KMS-11 (cell line): ENCODE measurements around the gene EPHX1.
"Not testable (repeated sequence)": the region's sequence is repeated elsewhere in the genome, so short reads cannot be mapped to it uniquely, and the experiment has no call there.

Experiments used
- H2AFZ ChIP-seq: fragments of 200-600 bp; sonication (generic); 2 replicates; pipeline ENCODE4 v1.6.1; 2016; ENCODE audit warnings: antibody characterized with exemption, mixed run types, low read depth
- H3K27ac ChIP-seq: fragments of 200-600 bp; sonication (generic); 2 replicates; pipeline ENCODE4 v1.6.1; 2016; ENCODE audit warnings: mild to moderate bottlenecking, mixed run types
- H3K27me3 ChIP-seq: fragments of 200-600 bp; sonication (generic); 2 replicates; pipeline ENCODE4 v1.6.1; 2017; ENCODE audit warnings: mild to moderate bottlenecking, low read depth, mixed run types, moderate library complexity; ENCODE audit not compliant: insufficient read depth
- H3K36me3 ChIP-seq: fragments of 200-600 bp; sonication (generic); 2 replicates; pipeline ENCODE4 v1.6.1; 2017; ENCODE audit warnings: mild to moderate bottlenecking, mixed run types; ENCODE audit not compliant: insufficient read depth
- H3K4me1 ChIP-seq: fragments of 200-600 bp; sonication (generic); 2 replicates; pipeline ENCODE4 v1.6.1; 2016; ENCODE audit warnings: mild to moderate bottlenecking, low read depth, mixed run types; ENCODE audit not compliant: poor library complexity, severe bottlenecking
- H3K4me2 ChIP-seq: fragments of 200-600 bp; sonication (generic); 2 replicates; pipeline ENCODE4 v1.7.0; 2016; ENCODE audit warnings: mild to moderate bottlenecking, mixed run types
- H3K4me3 ChIP-seq: fragments of 200-600 bp; sonication (generic); IDR thresholded peaks from 2 replicates; pipeline ENCODE4 v1.6.1; 2017; ENCODE audit warnings: low read depth, low read length, mixed read lengths; ENCODE audit not compliant: insufficient read depth
- H3K79me2 ChIP-seq: fragments of 200-600 bp; sonication (generic); 2 replicates; pipeline ENCODE4 v1.6.1; 2016; ENCODE audit warnings: low read depth, mixed run types; ENCODE audit not compliant: insufficient read depth
- H3K9ac ChIP-seq: fragments of 200-600 bp; sonication (generic); 2 replicates; pipeline ENCODE4 v1.6.1; 2016; ENCODE audit warnings: mild to moderate bottlenecking, mixed run types
- H4K20me1 ChIP-seq: fragments of 200-600 bp; sonication (generic); 2 replicates; pipeline ENCODE4 v1.6.1; 2016; ENCODE audit warnings: mild to moderate bottlenecking, mixed run types; ENCODE audit not compliant: insufficient read depth
- CTCF ChIP-seq: fragments of 200-600 bp; sonication (generic); conservative IDR thresholded peaks from 2 replicates; pipeline ENCODE4 v1.6.1; 2017; ENCODE audit warnings: low read depth, mild to moderate bottlenecking, antibody characterized with exemption, low read length, moderate library complexity, mixed read lengths

Gene EPHX1

GRCh38 chr1:225809842-225810578 is at the start of gene EPHX1:
TSS of gene EPHX1 (plus strand) at chr1:225810124. CDS start at chr1:225828730, 18,606 bp downstream.
- Histone ChIP-seq H2AFZ (peak within 1 kb of the TSS; percentile 80), H3K27me3 (no peaks in the 10 kb centered on the region), H4K20me1 (no peaks in the 10 kb centered on the region), H3K9ac (peak within 1 kb of the TSS; percentile 58; the same call in 1 of the 2 replicates), H3K36me3 (no peaks in the 10 kb centered on the region), H3K27ac (no peak within 1 kb of the TSS), H3K4me1 (peaks cover 49% of the 10 kb centered on the region), H3K4me2 (peak within 1 kb of the TSS; percentile 87), H3K79me2 (no peaks in the 10 kb centered on the region), H3K4me3 (no peak within 1 kb of the TSS)
- no peak for TF ChIP-seq CTCF

DNA sequence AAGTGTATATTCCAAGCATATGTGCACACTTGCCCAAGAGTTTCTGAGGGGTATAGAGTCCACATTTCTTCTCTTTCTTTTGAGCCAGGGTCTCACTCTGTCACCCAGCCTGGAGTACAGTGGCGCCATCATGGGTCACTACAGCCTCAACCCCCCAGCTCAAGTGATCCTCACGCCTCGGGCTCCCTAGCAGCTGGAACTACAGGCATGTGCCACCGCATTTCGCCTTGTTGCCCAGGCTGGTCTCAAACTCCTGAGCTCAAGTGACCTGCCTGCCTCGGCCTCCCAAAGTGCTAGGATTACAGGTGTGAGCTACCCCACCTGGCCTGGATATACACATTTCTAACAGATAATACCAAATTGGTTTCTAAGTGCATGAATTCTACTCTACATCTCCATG is 49.4 kb upstream of the EPHX1 start:
- no peak for TF ChIP-seq CTCF
- H2AFZ ChIP-seq = no peak overlapping the region
- H3K4me2 ChIP-seq = no peak overlapping the region
- H3K9ac ChIP-seq = no peak overlapping the region
- no peak overlapping the region for H3K4me3 ChIP-seq
- H3K27me3 ChIP-seq = no peaks in the 10 kb centered on the region
- H3K36me3 ChIP-seq = no peaks in the 10 kb centered on the region
- no peaks in the 10 kb centered on the region for H3K79me2 ChIP-seq
- H3K4me1 ChIP-seq = peaks cover 10% of the 10 kb centered on the region
- no peaks in the 10 kb centered on the region for H4K20me1 ChIP-seq
- no peak overlapping the region for H3K27ac ChIP-seq

GRCh38 chr1:225761395-225761794 is 48.5 kb upstream of the EPHX1 start:
- H3K79me2 ChIP-seq = not testable (repeated sequence)

GRCh38 chr1:225762002-225762441 is 47.9 kb upstream of the EPHX1 start:
- peaks cover 19% of the 10 kb centered on the region for H3K4me1 ChIP-seq
- H3K4me3 ChIP-seq = no peak overlapping the region
- no peaks in the 10 kb centered on the region for H4K20me1 ChIP-seq
- H3K36me3 ChIP-seq = no peaks in the 10 kb centered on the region
- no peak overlapping the region for H3K4me2 ChIP-seq
- H3K27ac ChIP-seq = no peak overlapping the region
- H3K27me3 ChIP-seq = no peaks in the 10 kb centered on the region
- no peaks in the 10 kb centered on the region for H3K79me2 ChIP-seq
- no peak overlapping the region for H2AFZ ChIP-seq
- TF ChIP-seq CTCF = no peak
- H3K9ac ChIP-seq = no peak overlapping the region

More at GRCh38 chr1:225761395-225761794, 48.5 kb upstream of the EPHX1 start:
- not testable (repeated sequence) for H3K36me3 ChIP-seq, H4K20me1 ChIP-seq, H3K9ac ChIP-seq, H3K4me3 ChIP-seq, H3K27me3 ChIP-seq, H3K4me2 ChIP-seq, H2AFZ ChIP-seq, H3K27ac ChIP-seq
- H3K4me1 ChIP-seq = peaks cover 13% of the 10 kb centered on the region

DNA sequence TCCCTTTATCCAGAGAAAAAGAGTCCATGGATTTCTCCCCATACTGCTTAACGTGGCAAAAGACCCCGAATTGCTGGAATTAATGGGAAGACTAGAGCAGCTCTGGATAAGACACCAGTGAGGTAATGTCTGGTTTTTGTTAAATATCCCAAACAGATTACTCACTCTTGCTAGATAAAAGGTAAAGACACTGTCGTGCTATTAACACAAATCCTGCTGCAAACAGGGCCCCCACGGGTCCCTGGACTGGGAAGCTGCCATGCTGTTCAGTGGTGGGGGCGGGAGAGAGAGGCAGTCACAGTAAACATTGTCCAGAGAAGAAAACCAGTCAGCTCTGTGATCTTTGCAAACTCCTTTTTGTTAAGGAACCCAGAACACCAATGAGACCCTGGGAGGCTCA is 47.5 kb upstream of the EPHX1 start:
- Histone ChIP-seq H3K36me3 (no peaks in the 10 kb centered on the region), H3K79me2 (no peaks in the 10 kb centered on the region), H3K4me2 (no peak overlapping the region), H3K27me3 (no peaks in the 10 kb centered on the region), H3K4me3 (no peak overlapping the region), H2AFZ (no peak overlapping the region), H3K9ac (no peak overlapping the region), H3K27ac (no peak overlapping the region), H4K20me1 (no peaks in the 10 kb centered on the region), H3K4me1 (peaks cover 23% of the 10 kb centered on the region)
- no peak for TF ChIP-seq CTCF
